CD4-positive, alpha-beta T cell treated with Interferon gamma for 1 hour (primary cell): ENCODE results near the gene MAGEA9.
"Not testable (repeated sequence)": the region's sequence is repeated elsewhere in the genome, so short reads cannot be mapped to it uniquely, and the experiment has no call there.

ENCODE experiments used
- DNase-seq: peaks from one replicate; pipeline ENCODE4 v3.0.0-alpha.2; 2020

The MAGEA9 gene

GRCh38 chrX:149781727-149782126 lies at the start of gene MAGEA9:
TSS of gene MAGEA9 (plus strand) at chrX:149781930. CDS start at chrX:149786211, 4,281 bp downstream.
- DNase-seq = not testable (repeated sequence)

GRCh38 chrX:149742269-149742668 lies 39.5 kb upstream of the MAGEA9 start:
- not testable (repeated sequence) for DNase-seq

GRCh38 chrX:149746390-149747007 lies 35.2 kb upstream of the MAGEA9 start:
- DNase-seq = not testable (repeated sequence)

GRCh38 chrX:149757206-149758067 lies 24.3 kb upstream of the MAGEA9 start:
- DNase-seq = no peak

- DNase-seq = no peak
Observed at GRCh38 chrX:149758068-149758714, 23.5 kb upstream of the MAGEA9 start.

- DNase-seq = not testable (repeated sequence)
Observed at GRCh38 chrX:149758715-149759078, 23.0 kb upstream of the MAGEA9 start.

GRCh38 chrX:149759824-149760223 lies 21.9 kb upstream of the MAGEA9 start:
- no peak for DNase-seq

GRCh38 chrX:149760965-149761364 lies 20.8 kb upstream of the MAGEA9 start:
- DNase-seq = no peak

GRCh38 chrX:149761858-149762674 lies 19.7 kb upstream of the MAGEA9 start:
- DNase-seq = not testable (repeated sequence)

- DNase-seq = no peak
Observed at GRCh38 chrX:149762696-149763614, 18.8 kb upstream of the MAGEA9 start.

GRCh38 chrX:149770344-149770743 lies 11.4 kb upstream of the MAGEA9 start:
- not testable (repeated sequence) for DNase-seq

GRCh38 chrX:149773026-149773425 lies 8.7 kb upstream of the MAGEA9 start:
- not testable (repeated sequence) for DNase-seq

GRCh38 chrX:149773768-149774167 lies 8.0 kb upstream of the MAGEA9 start, which contains the start of gene HSFX1:
TSS of gene HSFX1 (plus strand) at chrX:149774068. CDS start at chrX:149774682, 614 bp downstream.
- not testable (repeated sequence) for DNase-seq

- DNase-seq = not testable (repeated sequence)
Observed at GRCh38 chrX:149777999-149778398, 3.7 kb upstream of the MAGEA9 start.

GRCh38 chrX:149795531-149795930 lies 13.8 kb downstream of the MAGEA9 start:
- not testable (repeated sequence) for DNase-seq

- DNase-seq = no peak
Observed at GRCh38 chrX:149799095-149799714, 17.5 kb downstream of the MAGEA9 start.

- DNase-seq = no peak
Observed at GRCh38 chrX:149799938-149800337, 18.2 kb downstream of the MAGEA9 start.

GRCh38 chrX:149803458-149804062 lies 21.8 kb downstream of the MAGEA9 start:
- no peak for DNase-seq

GRCh38 chrX:149804102-149804501 lies 22.4 kb downstream of the MAGEA9 start:
- no peak for DNase-seq

- DNase-seq = no peak
Observed at GRCh38 chrX:149807747-149808458, 26.2 kb downstream of the MAGEA9 start.
